Cardiac muscle cell (in vitro differentiated cells and primary cell): ENCODE data around the gene TCFL5. TPM values are rescaled to one million over a fixed set of nuclear protein-coding genes. Genes with fewer than 3 reads are reported as not detected.

ENCODE experiments used
- DNase-seq, 2 donors: peaks; one replicate each; pipeline versions ENCODE4 v3.0.0 to v3.0.0-alpha.2; 2010 to 2017; ENCODE audit warnings: low read depth in 1 of 2, low spot score in 1 of 2
- H3K27ac ChIP-seq: fragments of 200-600 bp; sonication (generic); 2 replicates; pipeline ENCODE4 v1.5.1; 2016
- H3K27me3 ChIP-seq: fragments of 200-600 bp; sonication (generic); 2 replicates; pipeline ENCODE4 v1.6.0; 2016; ENCODE audit warnings: control low read depth
- H3K36me3 ChIP-seq: fragments of 200-600 bp; sonication (generic); 2 replicates; pipeline ENCODE4 v1.5.1; 2016; ENCODE audit warnings: control low read depth
- H3K4me1 ChIP-seq: fragments of 200-600 bp; sonication (generic); 2 replicates; pipeline ENCODE4 v1.8.1; 2017; ENCODE audit warnings: low read depth, mild to moderate bottlenecking, mixed run types
- H3K4me3 ChIP-seq: fragments of 200-600 bp; sonication (generic); 2 replicates; pipeline ENCODE4 v1.5.1; 2016; ENCODE audit warnings: mild to moderate bottlenecking
- H3K9me3 ChIP-seq: fragments of 200-600 bp; sonication (generic); 2 replicates; pipeline ENCODE4 v1.5.1; 2017; ENCODE audit warnings: low read depth, mild to moderate bottlenecking, control low read depth
- CTCF ChIP-seq: IDR thresholded peaks from 2 replicates; pipeline ENCODE4 v1.5.1; 2012; ENCODE audit warnings: low read depth, mild to moderate bottlenecking, low read length
- polyA plus RNA-seq: library from polyadenylated mRNA; unstranded; fragments of >200 nt; fragmentation: Nextera tagmentation; extraction: Ambion mirVana; gene quantifications from 2 replicates; pipeline ENCODE4 v1.2.1, GENCODE V29; 2016
- total RNA-seq: library from RNA; depleted of rRNA; stranded (reverse); fragments of >200 nt; gene quantifications from 2 replicates; pipeline ENCODE4 v1.2.3, GENCODE V29; 2016

Gene TCFL5
- total and polyA plus RNA-seq, 2 experiments from 2014 or later = 6.6 to 8.1 TPM

- no peak for TF ChIP-seq CTCF
- peaks cover 18% of the 10 kb centered on the region for H3K36me3 ChIP-seq
Observed at GRCh38 chr20:62812907-62813200, 48.8 kb downstream of the TCFL5 start.

GRCh38 chr20:62812181-62812906 is 49.3 kb downstream of the TCFL5 start:
- Histone ChIP-seq H3K27me3 (peaks cover 20% of the 10 kb centered on the region), H3K4me1 (peaks cover 3% of the 10 kb centered on the region), H3K36me3 (peaks cover 23% of the 10 kb centered on the region), H3K9me3 (no peaks in the 10 kb centered on the region), H3K4me3 (no peak overlapping the region), H3K27ac (no peak overlapping the region)
- TF ChIP-seq CTCF = no peak
- DNase-seq = no peak

More at GRCh38 chr20:62812907-62813200, 48.8 kb downstream of the TCFL5 start:
- Histone ChIP-seq H3K27ac (no peak overlapping the region), H3K4me1 (peaks cover 3% of the 10 kb centered on the region), H3K9me3 (no peaks in the 10 kb centered on the region), H3K27me3 (peaks cover 25% of the 10 kb centered on the region), H3K4me3 (no peak overlapping the region)
- DNase-seq = no peak

GRCh38 chr20:62811720-62812119 is 49.9 kb downstream of the TCFL5 start:
- no peak for DNase-seq
- Histone ChIP-seq H3K4me1 (peaks cover 3% of the 10 kb centered on the region), H3K4me3 (no peak overlapping the region), H3K27me3 (peaks cover 13% of the 10 kb centered on the region), H3K27ac (no peak overlapping the region), H3K9me3 (no peaks in the 10 kb centered on the region), H3K36me3 (peaks cover 23% of the 10 kb centered on the region)
- TF ChIP-seq CTCF = no peak

GRCh38 chr20:62811320-62811719 is 50.3 kb downstream of the TCFL5 start:
- TF ChIP-seq CTCF = no peak
- H3K27me3 ChIP-seq = peaks cover 9% of the 10 kb centered on the region
- H3K4me3 ChIP-seq = no peak overlapping the region
- H3K9me3 ChIP-seq = no peaks in the 10 kb centered on the region
- H3K27ac ChIP-seq = no peak overlapping the region
- no peak for DNase-seq
- no peaks in the 10 kb centered on the region for H3K4me1 ChIP-seq
- H3K36me3 ChIP-seq = peaks cover 23% of the 10 kb centered on the region

- H3K27me3 ChIP-seq = no peaks in the 10 kb centered on the region
- no peak overlapping the region for H3K4me3 ChIP-seq
- peaks cover 23% of the 10 kb centered on the region for H3K36me3 ChIP-seq
- DNase-seq = no peak
- H3K27ac ChIP-seq = no peak overlapping the region
- no peak for TF ChIP-seq CTCF
- peaks cover 8% of the 10 kb centered on the region for H3K4me1 ChIP-seq
- no peaks in the 10 kb centered on the region for H3K9me3 ChIP-seq
Observed at GRCh38 chr20:62809530-62810428, 51.8 kb downstream of the TCFL5 start.
